ENCODE results near the gene UBL4A. TPM values are rescaled to one million over a fixed set of nuclear protein-coding genes. Genes with fewer than 3 reads are reported as not detected.

Gene UBL4A
- total and polyA plus RNA-seq, 2 of the 13 experiments (the other 11 are each of a cell fraction or from before 2014, with no cell fraction given) = 16.8 to 25.5 TPM

- no peak for TF ChIP-seq GLI4 (CRISPR knock-in tag; IDR thresholded peaks at IDR 0.05; ENCODE audit: borderline replicate concordance)
- no peak for TF ChIP-seq JUND (CRISPR knock-in tag; IDR thresholded peaks at IDR 0.05)
- no peak for TF ChIP-seq ZSCAN20 (CRISPR knock-in tag; IDR thresholded peaks at IDR 0.05; ENCODE audit: borderline replicate concordance)
- TF ChIP-seq KDM4B (CRISPR knock-in tag; IDR thresholded peaks at IDR 0.05) = no peak
- TF ChIP-seq ZNF367 (CRISPR knock-in tag; IDR thresholded peaks at IDR 0.05; ENCODE audit: borderline replicate concordance) = no peak
- no peak for TF ChIP-seq HBP1 (CRISPR knock-in tag; IDR thresholded peaks at IDR 0.05; ENCODE audit: low read depth)
- no peak for TF ChIP-seq ZBTB34 (CRISPR knock-in tag; IDR thresholded peaks at IDR 0.05)
- no peak for TF ChIP-seq AHR (CRISPR knock-in tag; IDR thresholded peaks at IDR 0.05)
- no peak for TF ChIP-seq HDAC2 (CRISPR knock-in tag; IDR thresholded peaks at IDR 0.05)
- TF ChIP-seq ZNF597 (CRISPR knock-in tag; IDR thresholded peaks at IDR 0.05) = no peak
- TF ChIP-seq FOXK2 (IDR thresholded peaks at IDR 0.05) = no peak
- 0 out of 2 replicates have a peak, but pooled peaks have one; percentile 36 for TF ChIP-seq ZSCAN9 (CRISPR knock-in tag; IDR thresholded peaks at IDR 0.05; ENCODE audit: borderline replicate concordance)
- TF ChIP-seq CBX2 (IDR thresholded peaks at IDR 0.05; ENCODE audit: low read depth, low read length) = no peak
- TF ChIP-seq CBX2 (CRISPR knock-in tag; IDR thresholded peaks at IDR 0.05; ENCODE audit: low read depth) = no peak
- no peak for TF ChIP-seq HOXA5 (CRISPR knock-in tag; IDR thresholded peaks at IDR 0.05)
- peak; percentile 44; the same call in 1 of the 2 replicates for TF ChIP-seq RXRA (CRISPR knock-in tag; IDR thresholded peaks at IDR 0.05)
- TF ChIP-seq ARID3A (IDR thresholded peaks at IDR 0.05; ENCODE audit: low read depth, low read length) = no peak
- no peak for TF ChIP-seq NR2F6 (IDR thresholded peaks at IDR 0.05)
- TF ChIP-seq NR2F6 (CRISPR knock-in tag; IDR thresholded peaks at IDR 0.05) = no peak
- TF ChIP-seq NCOA2 (CRISPR knock-in tag; IDR thresholded peaks at IDR 0.05) = peak; percentile 22; the same call in 1 of the 2 replicates
- TF ChIP-seq ZNF839 (CRISPR knock-in tag; IDR thresholded peaks at IDR 0.05; ENCODE audit: borderline replicate concordance) = no peak
- no peak for TF ChIP-seq HNRNPH1 (optimal IDR thresholded peaks at IDR 0.05; ENCODE audit: low read depth, low read length)
- TF ChIP-seq ZSCAN22 (CRISPR knock-in tag; IDR thresholded peaks at IDR 0.05) = no peak
- no peak for TF ChIP-seq FOXJ3 (CRISPR knock-in tag; IDR thresholded peaks at IDR 0.05; ENCODE audit: borderline replicate concordance)
- no peak for TF ChIP-seq WIZ (CRISPR knock-in tag; IDR thresholded peaks at IDR 0.05)
- no peak for TF ChIP-seq EEA1 (CRISPR knock-in tag; IDR thresholded peaks at IDR 0.05; ENCODE audit: borderline replicate concordance)
- TF ChIP-seq ZNF274 (CRISPR knock-in tag; IDR thresholded peaks at IDR 0.05) = 0 out of 2 replicates have a peak, but pooled peaks have one; percentile 44
- 0 out of 2 replicates have a peak, but pooled peaks have one; percentile 13 for TF ChIP-seq BCL6 (CRISPR knock-in tag; IDR thresholded peaks at IDR 0.05)
Measured at GRCh38 chrX:154478728-154479622, 7.4 kb downstream of the UBL4A start, which contains the start of gene LAGE3 (continued).
